Activated gamma-delta T cell treated with Interleukin-2 at 50 U/mL for 16 hours (primary cell): ENCODE data around the gene MED13L.
"Not testable (repeated sequence)": the region's sequence is repeated elsewhere in the genome, so short reads cannot be mapped to it uniquely, and the experiment has no call there.

Source experiments
- DNase-seq: peaks from one replicate; pipeline ENCODE4 v3.0.0-alpha.2; 2020

The MED13L gene

DNA sequence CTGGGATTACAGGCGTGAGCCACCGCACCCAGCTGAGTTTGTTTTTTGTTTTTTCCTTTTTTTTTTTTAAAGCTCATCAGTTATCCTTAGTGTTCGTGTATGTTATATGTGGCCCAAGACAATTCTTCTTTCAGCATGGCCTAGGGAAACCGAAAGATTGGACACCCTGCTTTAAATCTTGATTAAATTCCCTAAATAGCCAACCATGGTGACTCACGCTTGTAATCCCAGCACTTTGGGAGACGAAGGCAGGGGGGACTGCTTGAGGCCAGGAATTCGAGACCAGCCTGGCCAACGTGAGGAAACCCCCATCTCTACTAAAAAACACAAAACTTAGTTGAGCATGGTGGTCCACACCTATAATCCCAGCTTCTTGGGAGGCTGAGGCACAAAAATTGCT, 131.1 kb downstream of the MED13L start:
- no peak for DNase-seq

DNA sequence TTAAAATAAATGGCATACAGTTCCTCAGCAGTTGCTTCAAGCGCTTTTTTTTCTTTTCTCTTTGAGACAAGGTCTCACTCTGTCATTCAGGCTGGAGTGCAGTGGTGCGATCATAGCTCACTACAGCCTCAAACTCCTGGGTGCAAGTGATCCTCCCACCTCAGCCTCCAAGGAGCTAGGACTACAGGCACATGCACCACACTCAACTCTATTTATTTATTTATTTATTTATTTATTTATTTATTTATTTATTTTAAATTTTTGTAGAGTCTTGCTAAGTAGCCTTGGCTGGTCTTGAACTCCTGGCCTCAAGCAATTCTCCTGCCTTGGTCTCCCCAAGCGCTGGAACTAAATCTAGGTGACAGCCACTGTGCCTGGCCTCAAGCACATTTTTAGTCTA, 132.0 kb downstream of the MED13L start:
- no peak for DNase-seq

DNA sequence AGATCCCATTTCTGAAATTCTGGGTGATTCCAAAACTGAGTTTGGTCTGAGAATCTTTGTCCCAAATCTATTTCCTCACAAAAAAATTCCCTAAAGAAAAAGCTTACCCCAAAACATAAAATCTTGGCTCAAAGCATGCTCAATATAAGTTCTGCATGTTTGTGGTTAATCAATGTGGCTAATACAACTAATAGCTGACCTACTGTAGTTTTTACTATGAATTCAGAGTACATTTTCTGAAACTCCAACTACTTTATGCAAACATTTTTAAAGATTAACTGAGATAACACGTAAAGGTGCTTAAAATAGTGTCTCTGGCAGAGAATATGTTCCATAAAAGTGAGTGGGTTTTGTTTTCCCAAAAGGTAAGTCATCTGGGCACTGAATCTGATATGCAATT, 133.1 kb downstream of the MED13L start:
- DNase-seq, result no peak

DNA sequence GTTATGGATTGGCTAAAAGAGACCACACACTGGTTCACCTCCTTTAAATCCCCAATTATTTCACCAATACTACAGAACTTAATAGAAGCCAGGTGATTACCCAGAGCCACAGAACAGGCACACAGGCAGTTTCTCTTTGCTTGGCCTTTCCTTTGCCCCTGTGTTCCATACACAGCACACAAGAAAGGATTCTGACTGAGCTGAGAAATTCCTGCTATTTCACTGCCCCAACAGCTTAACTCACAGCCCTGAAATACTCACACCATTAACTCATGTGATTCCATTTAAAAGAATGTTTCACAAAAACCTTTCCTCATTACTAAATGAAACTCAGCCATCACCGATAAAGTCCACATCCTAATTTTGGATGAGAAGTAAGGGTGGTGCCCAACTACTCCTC, 133.6 kb downstream of the MED13L start:
- no peak for DNase-seq

DNA sequence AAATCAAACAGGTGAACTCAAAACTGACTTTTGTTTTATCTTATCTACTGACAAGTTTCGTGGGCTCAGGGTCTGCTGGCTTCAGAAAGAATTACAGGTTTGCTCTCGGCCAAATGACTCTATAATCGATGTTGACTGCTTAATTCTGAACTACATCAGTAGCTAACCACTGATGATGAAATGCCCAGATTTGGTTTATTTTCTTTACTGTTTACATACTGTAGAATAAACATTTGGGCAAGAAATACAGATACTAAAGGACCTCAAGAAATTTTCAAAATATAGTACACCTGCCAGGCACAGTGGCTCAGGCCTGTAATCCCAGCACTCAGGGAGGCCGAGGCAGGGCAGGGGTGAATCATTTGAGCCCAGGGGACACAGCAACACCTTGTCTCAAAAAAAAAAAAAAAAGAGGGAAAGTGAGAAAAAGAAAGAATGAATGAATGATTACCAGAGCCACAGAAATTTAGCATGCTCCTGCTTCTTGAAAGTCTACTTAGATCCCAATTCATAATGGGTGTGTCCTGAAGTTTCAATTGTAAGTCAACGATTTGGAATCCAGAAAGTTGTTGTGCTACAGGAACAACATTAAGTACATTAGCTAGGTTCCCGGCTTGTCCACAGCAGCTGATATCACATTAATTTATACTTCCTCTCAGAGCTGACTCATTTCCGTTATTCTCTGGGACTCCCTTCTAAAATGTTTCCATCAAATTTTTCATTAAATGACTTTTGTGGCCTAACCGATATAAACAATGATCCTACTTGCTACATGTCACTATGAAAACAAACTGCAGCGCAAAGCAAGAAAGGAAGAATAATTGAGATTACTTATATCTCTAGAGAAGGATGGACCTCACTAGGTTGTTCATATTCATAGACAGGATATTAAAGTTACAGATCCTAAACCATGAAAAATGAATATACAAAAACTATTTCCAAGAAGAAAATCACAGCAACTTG, 134.3 kb downstream of the MED13L start:
- DNase-seq, result no peak

DNA sequence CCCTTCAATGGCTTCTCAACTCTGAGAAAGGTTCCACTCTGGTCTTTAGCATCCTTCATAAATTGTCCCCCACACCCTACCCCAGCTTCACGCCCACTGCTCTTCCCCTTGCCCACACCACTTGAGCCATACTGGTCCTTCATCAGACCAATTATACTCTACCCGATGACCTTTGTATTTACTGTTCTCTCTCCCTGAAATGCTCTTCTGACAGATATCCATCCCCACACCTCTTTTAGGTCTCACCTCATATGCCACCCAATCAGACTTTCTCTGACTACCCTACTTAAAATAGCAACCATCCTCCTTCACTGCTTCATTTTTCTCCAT, 135.7 kb downstream of the MED13L start:
- DNase-seq, result no peak

DNA sequence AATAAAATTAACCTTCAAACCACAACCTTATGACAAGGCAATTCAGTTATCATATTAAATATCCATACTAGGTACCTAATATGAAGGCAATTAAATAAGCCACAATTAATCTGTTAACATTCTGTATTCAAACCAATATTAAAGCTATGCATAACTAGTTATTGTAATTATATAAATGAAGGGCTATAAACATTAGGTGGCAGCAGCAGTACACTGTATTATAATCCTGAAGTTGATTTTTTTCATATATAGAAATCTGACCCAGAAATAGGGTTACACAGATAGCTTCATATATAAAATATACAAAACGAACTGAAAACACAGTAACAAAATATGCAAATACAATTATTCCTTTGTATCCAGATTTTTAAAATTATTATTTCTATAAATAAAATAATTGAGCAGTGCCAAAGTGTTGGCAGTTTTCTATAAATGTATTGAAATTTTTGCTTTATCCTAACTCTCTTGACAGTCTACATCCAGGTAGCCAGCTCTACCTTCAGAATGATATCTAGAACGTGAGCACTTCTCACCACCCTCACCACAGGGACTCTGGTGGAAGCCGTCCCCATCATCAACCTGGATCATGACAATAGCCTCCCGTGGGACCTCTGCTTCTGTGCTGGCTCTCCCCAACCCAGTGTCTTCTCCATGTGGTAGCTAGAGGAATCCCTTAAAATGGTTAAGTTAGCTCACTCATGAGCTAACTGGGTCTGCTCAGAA, 136.2 kb downstream of the MED13L start:
- no peak for DNase-seq

DNA sequence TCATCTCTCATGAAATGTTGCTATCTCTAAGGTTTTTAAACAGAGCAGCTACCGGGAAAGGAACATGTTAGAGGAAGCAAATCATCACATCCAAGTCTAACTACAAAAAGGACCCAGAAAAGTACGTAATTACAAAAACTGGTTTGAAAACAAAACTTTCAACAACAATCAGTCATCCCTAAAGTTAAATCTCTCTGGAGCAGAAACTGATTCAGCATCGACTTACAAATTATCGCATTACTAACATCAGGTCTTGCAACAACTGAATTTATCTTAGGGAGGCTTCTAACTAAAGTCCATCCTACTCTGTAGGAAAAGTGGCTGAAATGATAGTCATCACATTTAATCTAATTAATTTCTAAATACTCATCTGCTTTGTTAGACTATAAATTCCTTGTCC, 137.0 kb downstream of the MED13L start:
- no peak for DNase-seq

DNA sequence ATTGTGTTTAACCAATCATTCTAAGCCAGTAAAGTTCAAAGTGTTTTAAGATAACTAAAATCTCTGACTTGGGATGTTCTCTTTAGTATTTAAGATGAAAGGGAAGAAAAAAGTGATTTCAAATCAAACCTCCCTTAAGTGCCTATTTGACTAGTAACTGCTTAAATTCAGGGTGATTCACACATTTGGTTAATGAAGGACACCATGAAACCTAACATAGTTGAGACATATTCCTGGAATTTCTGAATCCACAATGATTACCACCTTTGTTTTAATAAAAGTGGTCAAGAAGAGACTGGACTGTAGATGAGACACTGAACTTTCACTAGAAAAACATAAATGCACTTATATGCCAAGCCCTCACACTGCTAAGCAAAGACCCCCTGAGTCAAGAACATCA, 138.7 kb downstream of the MED13L start:
- no peak for DNase-seq

DNA sequence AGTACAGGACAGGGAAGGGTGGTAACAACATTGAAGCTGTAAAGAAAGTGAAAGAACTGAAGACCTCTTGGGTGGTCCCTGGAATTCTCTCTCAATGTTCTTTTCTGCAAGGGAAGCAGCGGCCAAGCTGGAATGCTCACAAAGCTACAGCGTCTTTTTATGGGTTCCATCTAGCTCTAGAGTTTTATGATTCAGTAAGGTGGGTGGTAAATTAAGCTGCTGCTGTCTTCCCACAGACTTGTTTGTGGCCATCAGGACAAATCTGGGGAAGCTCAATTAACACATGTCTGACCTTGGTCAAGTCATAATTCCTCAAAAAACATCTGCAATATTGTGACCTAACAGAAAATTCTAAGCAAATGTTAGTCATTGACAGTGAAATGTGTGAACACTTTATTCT, 139.1 kb downstream of the MED13L start:
- no peak for DNase-seq

DNA sequence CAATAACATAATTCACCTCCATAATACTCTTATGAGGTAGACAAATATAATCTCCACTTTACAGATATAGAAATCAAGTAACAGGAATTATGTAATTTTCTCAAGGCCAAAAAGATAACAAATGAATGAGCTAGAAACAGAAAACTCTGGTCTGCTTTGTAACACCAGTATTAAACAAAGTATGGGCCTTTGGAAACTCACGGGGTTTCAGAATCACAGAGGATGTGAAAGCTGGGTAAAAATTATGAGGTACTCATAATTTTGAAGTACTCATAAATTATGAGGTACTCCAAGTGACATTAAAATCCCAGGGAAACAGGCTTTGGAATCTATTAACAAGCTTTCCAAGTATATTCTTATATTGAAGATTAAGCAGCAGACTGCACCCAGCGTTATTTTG, 140.2 kb downstream of the MED13L start:
- DNase-seq, result no peak

DNA sequence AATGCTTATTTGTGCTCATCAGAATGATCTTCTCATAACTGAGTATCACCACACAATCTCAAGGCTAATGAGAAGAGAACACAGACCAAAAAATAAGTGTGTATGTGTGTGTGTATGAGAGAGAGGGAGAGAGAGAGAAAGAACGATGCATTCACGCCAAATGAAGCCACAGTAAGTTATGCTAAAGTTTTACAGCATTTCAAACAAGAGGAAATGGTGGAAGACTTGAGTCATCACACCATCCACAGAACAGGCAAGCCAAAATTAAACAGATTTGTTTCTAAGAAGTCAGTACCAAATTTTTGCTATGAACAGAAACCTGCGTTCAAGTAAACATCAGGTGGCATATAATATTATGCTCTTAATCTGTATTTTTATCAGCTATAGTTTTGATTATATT, 141.2 kb downstream of the MED13L start:
- DNase-seq, result no peak

DNA sequence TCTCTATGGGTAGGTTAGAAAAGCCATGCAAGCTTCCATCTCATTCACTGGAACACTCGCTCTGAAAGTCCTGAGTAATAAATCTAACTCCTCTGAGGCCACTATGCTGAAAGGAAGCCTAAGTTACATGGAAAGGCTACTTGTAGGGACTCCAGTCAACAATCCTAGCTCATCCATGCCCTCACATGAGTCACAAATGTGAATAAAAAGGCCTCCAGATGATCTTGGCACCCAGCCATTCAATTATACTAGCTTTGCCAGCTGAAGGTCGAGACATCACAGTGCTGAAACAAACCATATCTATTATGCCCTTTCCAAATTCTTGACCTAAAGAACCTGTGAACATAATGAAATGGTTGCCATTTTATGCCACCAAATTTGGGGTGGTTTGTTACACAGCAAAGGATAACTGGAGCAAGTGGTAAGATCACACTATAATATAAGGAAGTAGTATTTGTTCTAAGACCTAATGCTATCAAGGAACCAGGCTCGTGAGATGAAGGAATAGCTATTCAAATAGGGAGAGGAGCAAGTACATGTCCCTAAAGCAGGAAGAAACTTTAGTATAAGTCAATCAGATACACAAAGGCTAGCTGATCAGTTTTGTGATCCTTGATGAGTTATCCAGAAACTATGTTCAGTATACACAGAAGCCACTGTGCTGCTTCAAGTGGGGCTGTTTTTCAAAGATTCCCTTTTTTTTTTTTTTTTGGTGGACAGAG, 142.1 kb downstream of the MED13L start:
- DNase-seq, result no peak

DNA sequence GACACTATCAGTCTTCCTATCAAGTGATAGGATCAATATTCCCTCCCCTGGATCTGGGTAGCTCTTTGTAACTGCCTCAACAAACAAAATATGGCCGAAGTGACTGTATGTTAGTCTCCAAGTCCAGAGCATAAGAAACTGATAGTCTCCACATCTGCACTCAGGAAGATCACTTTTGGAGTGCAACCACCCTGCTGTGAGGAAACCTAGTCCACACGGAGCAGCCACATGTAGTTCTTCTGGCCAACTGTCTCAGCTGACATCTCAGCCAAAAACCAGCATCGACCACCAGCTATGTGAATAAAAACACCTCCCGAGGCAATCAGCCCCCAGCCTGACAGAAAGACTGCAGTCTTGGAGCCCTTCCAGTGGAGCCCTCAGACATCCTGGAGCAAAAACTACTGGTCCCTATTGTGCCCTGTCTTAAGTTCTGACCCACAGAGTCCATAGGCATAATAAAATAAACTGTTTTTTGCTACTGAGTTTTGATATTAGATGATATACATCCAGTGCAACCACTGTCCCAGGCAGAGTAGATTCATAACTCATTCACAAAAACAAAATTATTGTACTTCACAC, 143.8 kb downstream of the MED13L start:
- no peak for DNase-seq

DNA sequence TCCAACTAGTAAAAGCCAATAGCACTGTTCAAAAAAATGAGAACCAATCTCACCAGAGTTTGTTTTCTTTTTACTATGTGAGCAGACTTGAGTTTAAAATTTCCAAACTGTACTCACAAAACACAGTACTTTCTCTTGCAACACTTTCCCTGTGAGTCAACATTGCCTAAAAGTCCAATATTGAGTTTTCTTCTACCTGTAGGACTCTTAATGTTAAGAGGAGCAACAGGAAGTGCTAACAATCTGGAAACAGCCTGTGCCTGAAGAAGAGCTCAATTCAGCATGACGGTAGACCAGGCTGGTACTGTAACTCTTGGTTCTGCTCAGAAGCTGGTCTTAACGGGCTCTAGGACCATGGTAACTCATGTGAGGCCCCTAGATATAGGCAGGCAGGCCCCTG, 144.3 kb downstream of the MED13L start:
- no peak for DNase-seq

DNA sequence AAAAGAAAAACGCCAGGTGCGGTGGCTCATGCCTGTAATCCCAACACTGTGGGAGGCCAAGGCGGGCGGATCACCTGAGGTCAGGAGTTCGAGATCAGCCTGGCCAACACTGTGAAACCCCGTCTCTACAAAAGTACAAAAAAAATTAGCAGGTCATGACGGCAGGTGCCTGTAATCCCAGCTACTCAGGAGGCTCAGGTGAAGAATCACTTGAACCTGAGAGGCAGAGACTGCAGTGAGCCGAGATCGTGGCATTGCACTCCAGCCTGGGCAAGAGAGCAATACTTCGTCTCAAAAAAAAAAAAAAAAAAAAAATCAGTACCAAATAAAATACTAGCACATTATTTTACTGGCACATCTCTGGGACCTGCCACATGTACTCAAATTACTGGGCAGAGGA, 145.5 kb downstream of the MED13L start:
- not testable (repeated sequence) for DNase-seq

DNA sequence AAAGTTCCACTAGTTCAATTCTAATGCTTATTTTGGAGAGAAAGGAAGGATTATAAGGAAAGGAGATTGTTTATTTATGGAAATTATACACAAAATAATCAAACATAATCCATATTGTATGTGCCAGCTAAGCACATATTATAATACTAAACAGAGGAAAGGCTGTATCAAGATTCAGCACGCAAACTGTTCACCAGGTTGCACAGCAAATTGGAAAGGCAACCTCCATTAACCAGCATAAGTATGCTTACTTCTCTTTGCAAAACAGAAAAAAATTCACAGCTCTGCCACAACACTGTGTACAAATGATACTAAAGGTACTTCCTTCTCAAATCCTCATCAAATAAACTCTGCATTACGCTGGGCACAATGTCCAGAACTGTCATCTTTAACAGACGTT, 146.3 kb downstream of the MED13L start:
- no peak for DNase-seq

DNA sequence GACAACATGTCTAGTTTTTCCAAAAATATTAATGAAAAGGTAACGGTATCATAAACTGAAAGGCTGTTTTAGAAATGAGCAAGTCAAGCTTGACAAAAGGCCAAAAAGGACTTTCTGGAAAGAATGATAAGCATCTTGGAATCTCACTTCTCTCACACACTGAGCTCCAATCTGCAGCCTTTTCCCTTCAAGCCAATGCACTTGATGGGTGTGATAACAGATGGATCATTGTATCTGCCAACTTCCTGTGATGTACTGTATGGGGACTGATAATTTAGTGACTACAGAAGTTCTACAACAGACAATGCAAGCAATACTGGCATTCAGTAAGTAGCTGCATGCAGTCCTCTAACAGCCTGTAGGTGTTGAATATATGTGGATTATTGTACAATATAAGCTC, 147.1 kb downstream of the MED13L start:
- DNase-seq, result no peak

DNA sequence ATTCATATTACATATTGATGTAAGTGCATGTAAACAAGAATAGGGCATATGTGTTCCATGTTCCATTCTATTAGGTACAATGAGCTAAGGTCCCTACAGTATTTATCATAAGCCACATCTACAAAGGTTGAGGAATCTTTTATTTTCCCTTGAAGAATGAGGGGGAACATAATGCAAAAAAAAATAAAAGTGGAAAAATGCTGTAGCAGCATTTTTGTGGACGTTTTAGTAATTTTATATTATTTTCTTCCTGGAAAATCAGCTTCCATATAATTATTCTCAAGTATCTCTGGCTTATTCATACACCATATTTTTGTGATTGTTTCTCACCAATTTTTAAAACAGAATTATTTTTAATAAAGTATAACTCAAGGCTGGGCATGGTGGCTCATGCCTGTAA, 148.7 kb downstream of the MED13L start:
- no peak for DNase-seq

DNA sequence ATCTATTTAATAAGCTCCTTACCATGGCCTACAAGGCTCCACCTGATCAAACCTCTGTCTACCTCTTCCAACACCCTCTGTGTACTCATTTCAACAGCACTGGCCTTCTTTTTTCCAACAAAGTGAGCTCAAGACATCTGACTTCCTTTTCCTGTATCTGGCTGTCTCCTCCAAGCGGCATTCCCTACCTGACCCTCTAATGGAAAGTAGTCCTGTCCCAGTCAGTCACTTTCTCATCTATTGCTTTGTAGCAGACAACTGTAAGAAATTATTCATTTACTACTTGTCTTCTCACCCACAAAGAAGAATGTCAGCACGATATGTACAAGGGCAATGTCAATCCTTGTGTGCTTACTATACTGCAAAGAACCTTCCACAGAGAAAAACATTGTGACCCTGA, 149.6 kb downstream of the MED13L start:
- no peak for DNase-seq

DNA sequence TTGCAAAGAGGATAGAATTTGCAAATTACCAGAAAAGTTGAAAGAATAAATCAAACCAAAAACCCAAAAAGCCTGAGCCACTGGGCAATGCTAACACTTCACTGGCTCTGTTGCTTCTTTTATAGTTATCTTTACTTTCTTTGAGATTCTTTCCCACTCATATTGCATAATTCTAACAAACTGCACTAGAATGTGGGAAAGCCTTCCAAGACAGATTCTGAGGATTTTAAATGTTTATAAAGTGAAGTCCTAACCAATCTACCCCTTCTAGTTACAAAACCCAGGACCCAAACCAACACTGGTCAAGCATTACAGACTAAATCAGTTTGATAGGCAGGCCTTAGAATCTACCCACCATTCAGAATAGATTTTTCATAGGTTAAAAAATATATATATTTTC, 150.9 kb downstream of the MED13L start:
- no peak for DNase-seq

DNA sequence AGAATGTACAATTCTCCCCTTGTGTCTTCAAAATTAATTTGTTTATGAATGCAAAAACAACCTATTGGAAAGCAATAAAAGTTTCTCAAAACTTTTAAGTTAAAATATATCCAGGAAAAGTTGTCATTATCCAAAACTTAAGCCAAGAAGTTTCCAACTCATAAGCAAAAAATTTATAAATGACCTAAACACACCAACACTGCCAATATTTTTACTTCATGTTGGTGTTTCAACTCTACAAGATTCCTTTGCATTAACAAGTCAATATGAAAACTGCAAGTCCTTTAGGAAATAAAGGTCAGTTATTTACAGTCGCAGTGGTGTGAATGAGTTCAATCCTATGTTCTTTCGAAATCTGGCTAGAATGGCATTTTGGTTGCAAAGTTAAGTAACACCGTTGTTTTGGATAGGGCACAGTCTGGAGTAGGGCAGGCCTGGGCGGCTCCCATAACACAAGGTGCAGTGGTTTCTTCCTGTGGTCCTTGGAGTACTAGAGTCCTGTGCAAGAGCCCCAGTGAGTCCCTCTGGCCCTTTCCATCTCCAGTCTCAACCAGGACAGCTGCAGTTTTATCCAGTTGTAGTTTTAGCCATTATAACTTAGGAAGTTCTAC, 151.4 kb downstream of the MED13L start:
- DNase-seq, result no peak

DNA sequence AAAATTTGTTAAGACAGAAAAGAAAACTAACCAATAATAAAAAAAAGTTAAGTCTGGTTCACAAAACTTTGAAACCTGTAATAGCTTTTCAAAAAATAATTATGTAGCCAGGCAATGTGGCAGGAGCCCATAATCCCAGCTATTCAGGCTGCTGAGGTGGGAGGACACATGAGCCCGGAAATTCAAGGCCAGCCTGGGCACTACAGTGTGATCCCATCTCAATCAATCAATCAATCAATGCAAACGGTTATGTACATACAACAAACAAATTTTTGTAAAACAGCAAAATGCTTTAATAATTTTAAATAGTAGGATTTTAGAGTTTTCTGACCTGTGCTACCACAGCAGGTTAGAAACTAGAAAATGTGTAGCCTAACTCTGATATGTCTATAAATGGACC, 152.4 kb downstream of the MED13L start:
- DNase-seq, result no peak
